Middle frontal gyrus (tissue), 1 donor: ENCODE results near the gene TMEM11.

ENCODE experiments used
- DNase-seq: peaks from one replicate; pipeline ENCODE4 v3.0.0-alpha.2; 2015; ENCODE audit warnings: low spot score; ENCODE audit errors: extremely low spot score

TMEM11 gene

DNA sequence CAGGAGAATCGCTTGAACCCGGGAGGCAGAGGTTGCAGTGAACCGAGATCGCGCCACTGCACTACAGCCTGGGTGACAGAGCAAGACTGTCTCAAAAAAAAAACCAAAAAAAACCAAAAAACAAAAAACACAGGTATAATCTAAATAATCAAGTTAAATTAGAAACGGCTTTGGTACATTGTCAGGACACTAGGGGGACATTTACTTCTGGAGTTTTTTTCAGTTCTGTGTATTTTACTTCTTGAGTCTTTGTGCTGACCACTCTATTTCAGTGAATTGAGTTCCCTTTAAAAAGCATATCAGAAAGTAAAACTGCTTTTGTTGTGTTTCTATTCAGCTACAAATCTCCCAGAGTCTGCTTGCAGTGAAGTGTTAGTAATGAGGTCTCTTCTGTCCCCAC lies 50.9 kb downstream of the TMEM11 start:
- DNase-seq = no peak

DNA sequence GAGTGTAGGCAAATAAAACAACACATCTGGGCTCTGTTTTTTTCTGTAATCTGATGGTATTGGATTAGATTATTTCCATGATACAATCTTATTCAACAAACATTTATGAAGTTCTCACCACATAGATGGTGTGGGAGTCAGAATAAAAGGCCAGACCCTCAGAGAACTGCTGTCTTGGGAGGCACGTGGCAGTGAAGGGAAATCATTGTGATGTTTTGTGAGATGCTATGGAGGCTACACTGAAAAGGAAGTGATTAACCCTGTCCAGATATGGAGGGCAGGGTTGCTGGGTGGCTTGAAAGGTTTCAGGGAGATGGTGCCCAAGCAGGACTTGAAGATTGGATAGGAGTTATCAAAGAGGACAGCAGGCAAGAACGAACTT lies 51.6 kb downstream of the TMEM11 start:
- DNase-seq = no peak

DNA sequence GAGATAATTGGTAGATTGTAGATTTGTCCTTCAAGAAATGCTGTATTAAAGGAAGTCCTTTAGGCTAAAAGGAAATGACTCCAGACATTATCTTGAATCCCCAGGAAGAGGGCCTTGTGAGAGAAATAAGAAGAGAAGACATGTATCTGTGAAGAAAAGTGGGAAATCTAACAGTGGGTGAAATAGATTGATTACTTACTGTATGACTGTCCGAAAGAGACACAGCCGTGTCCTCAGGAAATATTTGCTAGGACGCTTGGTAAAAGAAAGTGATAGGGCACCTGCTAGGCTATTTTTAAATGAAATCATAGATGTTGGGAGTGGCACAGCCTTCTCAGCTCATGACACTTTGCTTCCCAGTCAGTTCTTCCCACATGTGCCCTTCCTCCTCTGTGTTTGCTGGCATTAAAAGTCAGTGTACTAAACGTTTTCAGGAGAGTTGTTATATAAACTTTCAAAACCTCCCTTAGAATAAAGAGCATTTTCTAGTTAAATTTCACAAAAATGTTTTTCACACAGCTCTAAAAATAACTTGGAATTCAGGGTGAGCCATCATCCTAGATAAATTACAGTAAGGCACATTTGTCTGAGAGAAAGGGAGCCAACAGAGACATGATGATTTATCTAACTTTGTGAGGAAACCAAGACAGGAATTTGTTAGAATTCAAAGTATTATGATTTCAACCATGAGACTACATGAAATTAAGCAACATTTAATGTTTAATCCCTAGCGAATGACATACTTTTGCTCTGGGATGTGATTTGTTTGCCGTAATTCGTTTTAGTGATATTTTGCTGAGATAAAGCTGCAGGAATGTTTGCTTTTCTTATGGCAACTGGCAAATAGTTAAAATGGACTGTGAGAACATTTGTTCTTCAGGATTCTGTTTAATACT lies 52.2 kb downstream of the TMEM11 start:
- DNase-seq = peak; percentile 9

DNA sequence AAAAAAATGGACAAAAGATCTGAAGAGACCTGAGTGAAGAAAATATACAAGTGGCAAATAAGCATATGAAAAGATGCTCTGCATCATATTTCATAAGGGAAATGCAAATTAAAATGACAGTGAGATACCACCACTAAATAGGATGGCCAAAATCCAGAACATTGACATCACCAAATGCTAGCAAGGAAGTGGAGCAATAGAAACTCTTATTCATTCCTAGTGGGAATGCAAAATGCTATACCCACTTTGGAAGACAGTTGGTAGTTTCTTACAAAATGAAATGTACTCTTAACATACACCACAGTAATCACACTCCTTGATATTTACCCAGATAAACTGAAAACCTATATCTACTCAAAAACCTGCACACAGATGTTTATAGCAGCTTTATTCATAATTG lies 53.6 kb downstream of the TMEM11 start:
- no peak for DNase-seq

DNA sequence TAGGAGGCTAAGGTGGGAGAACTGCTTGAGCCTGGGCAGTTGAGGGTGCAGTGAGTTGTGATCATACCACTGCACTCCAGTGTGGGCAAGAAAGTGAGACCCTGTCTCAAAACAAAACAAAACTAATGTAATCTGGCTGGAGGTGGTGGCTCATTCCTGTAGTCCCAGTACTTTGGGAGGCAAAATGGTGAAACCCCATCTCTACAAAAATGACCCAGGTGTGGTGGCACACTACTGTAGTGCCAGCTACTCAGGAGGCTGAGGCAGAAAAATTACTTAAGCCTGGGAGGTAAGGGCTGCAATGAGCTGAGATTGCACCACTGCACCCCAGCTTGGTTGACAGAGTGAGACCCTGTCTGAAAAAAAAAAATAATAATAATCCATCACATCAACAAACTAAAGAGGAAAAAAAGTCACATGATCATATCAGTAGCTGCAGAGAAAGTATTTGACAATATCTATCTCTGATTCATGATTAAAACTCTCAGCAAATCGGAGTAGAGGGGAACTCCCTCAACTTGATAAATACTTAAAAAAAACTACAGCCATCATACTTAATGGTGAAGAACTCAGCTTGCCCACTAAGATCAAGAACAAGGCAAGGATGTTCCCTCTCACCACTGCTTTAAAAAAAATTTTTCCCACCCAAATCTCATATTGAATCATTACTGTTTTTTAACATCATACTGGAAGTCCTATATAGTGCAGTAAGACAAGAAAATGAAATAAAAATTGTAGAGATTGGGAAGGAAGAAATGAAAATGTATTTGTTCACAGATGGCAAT lies 56.2 kb downstream of the TMEM11 start:
- DNase-seq = no peak

DNA sequence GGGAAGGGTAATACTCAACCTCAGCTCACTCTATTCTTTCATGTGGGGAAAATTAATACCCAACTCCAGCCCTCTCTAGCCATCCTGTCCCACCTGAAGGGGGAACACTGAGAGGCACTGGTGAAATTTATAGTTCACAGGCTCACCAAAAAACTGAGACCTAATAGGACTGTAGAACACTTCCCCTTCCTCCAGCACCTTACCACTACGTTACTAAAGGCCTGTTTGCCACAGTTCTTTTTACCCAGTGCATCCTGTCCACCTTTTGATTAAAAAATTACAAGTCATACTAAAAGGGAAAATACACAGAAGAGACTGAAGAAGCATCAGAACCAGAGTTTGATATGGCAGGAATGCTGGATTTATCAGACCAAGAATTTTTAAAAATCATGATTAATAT lies 61.2 kb downstream of the TMEM11 start:
- no peak for DNase-seq

DNA sequence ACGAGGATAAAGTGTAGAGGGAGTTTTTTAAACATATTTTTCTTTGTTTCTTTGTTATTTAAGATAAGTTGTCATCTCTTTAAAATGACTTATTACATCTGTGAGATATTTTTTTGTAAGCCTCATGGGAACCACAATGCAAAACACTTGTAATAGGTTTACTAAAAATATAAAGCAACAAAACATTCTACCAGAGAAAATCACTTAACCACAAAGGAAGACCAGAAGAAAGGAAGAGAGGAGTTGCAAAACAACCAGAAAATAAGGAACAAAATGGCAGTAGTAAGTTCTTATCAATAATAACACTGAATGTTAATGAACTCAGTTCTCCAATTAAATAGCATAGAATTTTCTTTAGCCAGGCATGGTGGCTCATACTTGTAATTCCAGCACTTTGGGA lies 64.3 kb downstream of the TMEM11 start:
- no peak for DNase-seq
